ENCODE data around the gene GAA. TPM values are rescaled to one million over a fixed set of nuclear protein-coding genes. Genes with fewer than 3 reads are reported as not detected.

GAA gene
- total and polyA plus RNA-seq, 10 donors = 22.7 to 166 (median 95.9) TPM

DNA sequence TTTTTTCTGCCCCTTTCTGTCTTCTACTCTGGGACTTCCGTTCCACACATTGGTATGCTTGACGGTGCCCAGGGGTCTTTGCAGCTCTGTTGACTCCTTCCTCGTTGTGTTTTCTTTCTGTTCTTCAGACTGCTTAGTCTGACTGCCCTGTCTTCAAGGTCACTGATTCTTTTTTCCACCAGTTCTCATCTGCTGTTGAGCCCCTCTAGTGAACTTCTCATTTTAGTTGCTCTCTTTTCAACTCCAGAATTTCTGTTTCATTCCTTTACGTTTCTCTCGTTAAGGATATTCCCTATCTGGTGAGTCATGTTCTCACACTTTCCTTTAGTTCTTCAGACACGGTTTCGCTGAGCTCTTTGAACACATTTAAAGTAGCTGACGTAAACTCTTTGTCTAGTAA, 13.8 kb downstream of the GAA start:
- intact Hi-C loops (cut with DNase I; ENCODE audit: low total_unique reads) = no loop called here
- TF ChIP-seq POLR2AphosphoS5 (IDR thresholded peaks at IDR 0.05) (no peak), POLR2A (IDR thresholded peaks at IDR 0.05) (no peak)
- TF ChIP-seq, protein P1, sequence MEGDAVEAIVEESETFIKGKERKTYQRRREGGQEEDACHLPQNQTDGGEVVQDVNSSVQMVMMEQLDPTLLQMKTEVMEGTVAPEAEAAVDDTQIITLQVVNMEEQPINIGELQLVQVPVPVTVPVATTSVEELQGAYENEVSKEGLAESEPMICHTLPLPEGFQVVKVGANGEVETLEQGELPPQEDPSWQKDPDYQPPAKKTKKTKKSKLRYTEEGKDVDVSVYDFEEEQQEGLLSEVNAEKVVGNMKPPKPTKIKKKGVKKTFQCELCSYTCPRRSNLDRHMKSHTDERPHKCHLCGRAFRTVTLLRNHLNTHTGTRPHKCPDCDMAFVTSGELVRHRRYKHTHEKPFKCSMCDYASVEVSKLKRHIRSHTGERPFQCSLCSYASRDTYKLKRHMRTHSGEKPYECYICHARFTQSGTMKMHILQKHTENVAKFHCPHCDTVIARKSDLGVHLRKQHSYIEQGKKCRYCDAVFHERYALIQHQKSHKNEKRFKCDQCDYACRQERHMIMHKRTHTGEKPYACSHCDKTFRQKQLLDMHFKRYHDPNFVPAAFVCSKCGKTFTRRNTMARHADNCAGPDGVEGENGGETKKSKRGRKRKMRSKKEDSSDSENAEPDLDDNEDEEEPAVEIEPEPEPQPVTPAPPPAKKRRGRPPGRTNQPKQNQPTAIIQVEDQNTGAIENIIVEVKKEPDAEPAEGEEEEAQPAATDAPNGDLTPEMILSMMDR (IDR thresholded peaks at IDR 0.05 in 8 of 11, conservative IDR thresholded peaks at IDR 0.05 in 3 of 11) = no peak

DNA sequence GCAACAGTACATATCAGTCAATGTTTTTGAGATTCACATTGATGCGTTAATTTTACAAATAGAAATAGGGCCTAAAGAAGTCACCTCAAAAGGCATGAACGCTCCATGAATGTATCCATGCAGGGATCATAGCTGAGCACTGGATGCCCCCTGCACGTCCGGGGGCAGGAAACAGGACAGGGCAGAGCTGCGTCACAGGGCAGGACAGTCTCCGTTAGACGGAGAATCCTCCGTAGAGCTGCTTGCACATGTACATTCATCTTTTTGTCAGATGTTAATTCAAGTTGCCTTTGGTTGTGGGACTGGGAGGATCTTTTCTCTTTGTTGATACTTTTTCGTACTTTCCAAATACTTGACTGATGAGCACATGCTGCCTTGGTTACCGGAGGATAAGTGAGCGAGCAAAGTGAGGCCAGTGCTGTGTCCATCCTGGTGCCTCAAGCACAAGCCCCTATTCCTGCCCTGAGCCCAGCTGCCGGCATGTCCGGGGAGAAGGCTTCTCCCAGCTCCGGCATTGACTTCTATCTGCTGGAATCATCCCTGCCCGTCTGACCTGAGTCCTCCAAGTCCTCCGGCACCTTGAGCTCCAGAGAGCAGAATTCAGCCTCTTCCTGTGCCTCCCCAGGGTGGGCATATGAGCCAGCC, 15.0 kb downstream of the GAA start:
- DNase-seq = no peak
- TF ChIP-seq POLR2AphosphoS5 (IDR thresholded peaks at IDR 0.05) (peak in 2 of 3 donors; percentile 18 to 31), POLR2A (IDR thresholded peaks at IDR 0.05) (no peak)
- TF ChIP-seq, protein P1 (IDR thresholded peaks at IDR 0.05 in 8 of 11, conservative IDR thresholded peaks at IDR 0.05 in 3 of 11) = no peak
- intact Hi-C loops (cut with DNase I; ENCODE audit: low total_unique reads) = no loop called here
- no peak overlapping the region for H3K27ac ChIP-seq
- H3K4me1 ChIP-seq = peaks cover 0 to 10% (median 4%) of the 10 kb centered on the region in 6 donors
- WGBS, 5 donors = 75 to 90% (median 86%) methylated on average over 16 of the region's 16 CpGs
- H3K4me3 ChIP-seq = no peak overlapping the region
- H3K9me3 ChIP-seq = peaks cover 0 to 10% (median 0%) of the 10 kb centered on the region in 8 donors
- peaks cover 0 to 54% (median 0%) of the 10 kb centered on the region in 6 donors for H3K36me3 ChIP-seq
- no peaks in the 10 kb centered on the region for H3K27me3 ChIP-seq (replicated peaks in 1 of 7)

More for the DNA sequence above, 13.8 kb downstream of the GAA start:
- 89 to 91% (median 90%) methylated on average over 8 of the region's 8 CpGs for WGBS, 5 donors
- no peak overlapping the region for H3K27ac ChIP-seq
- no peaks in the 10 kb centered on the region for H3K27me3 ChIP-seq (replicated peaks in 1 of 7)
- no peak overlapping the region for H3K4me3 ChIP-seq
- peaks cover 0 to 10% (median 4%) of the 10 kb centered on the region in 6 donors for H3K4me1 ChIP-seq
- H3K9me3 ChIP-seq = peaks cover 0 to 10% (median 0%) of the 10 kb centered on the region in 8 donors
- DNase-seq = no peak
- peaks cover 0 to 65% (median 0%) of the 10 kb centered on the region in 6 donors for H3K36me3 ChIP-seq

DNA sequence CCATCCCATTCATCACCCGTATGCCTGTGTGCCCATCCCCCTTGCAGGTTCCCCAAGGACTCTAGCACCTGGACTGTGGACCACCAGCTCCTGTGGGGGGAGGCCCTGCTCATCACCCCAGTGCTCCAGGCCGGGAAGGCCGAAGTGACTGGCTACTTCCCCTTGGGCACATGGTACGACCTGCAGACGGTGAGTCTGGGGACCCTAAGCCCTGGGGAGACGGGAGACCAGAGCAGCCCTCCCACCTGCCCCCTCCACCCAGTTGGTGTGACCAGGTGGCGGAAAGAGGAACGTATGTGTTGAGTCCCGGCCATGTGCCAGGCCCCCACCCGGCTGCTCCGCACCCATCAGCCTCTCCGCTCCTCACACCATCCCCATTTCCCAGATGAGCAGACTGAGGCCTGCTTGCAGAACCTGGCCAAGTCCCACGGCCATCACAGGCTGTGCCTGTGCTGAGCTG, 15.6 kb downstream of the GAA start:
- peaks cover 0 to 49% (median 0%) of the 10 kb centered on the region in 6 donors for H3K36me3 ChIP-seq
- H3K4me3 ChIP-seq = no peak overlapping the region
- 88 to 94% (median 91%) methylated on average over 12 to 13 of the region's 13 CpGs for WGBS, 5 donors
- H3K4me1 ChIP-seq = peaks cover 0 to 10% (median 4%) of the 10 kb centered on the region in 6 donors
- peak; percentile 53 for DNase-seq
- TF ChIP-seq, protein P1 (IDR thresholded peaks at IDR 0.05 in 8 of 11, conservative IDR thresholded peaks at IDR 0.05 in 3 of 11) = no peak
- TF ChIP-seq POLR2A (IDR thresholded peaks at IDR 0.05) (no peak), POLR2AphosphoS5 (IDR thresholded peaks at IDR 0.05) (peak in 1 of 3 donors; percentile 19)
- H3K9me3 ChIP-seq = peaks cover 0 to 10% (median 0%) of the 10 kb centered on the region in 8 donors
- no peak overlapping the region for H3K27ac ChIP-seq
- H3K27me3 ChIP-seq (replicated peaks in 1 of 7) = no peaks in the 10 kb centered on the region
- intact Hi-C loops (cut with DNase I; ENCODE audit: low total_unique reads) = no loop called here

All from spleen (tissue), 11 donors.